Activated CD8-positive, alpha-beta memory T cell treated with anti-CD3 and anti-CD28 coated beads, Interleukin-2, amount 10 ng/mL, durations not matched to agents 7 days and 5 days (primary cell): ENCODE results near the gene NCAPG2. TPM values are rescaled to one million over a fixed set of nuclear protein-coding genes. Genes with fewer than 3 reads are reported as not detected.

Experiments used
- ATAC-seq: fragments of 150-1000 bp; cut with Tn5 transposase; one replicate; pipeline ENCODE4 v1.10.0; 2021; ENCODE audit warnings: moderate library complexity
- CTCF ChIA-PET: fragments of 350-600 bp; sonication (Branson Sonifier 250); formaldehyde crosslinking; loops from one replicate; lab custom pipeline; 2021; ENCODE audit warnings: antibody characterized with exemption; lab: Charles Lee
- DNase-seq: peaks from one replicate; pipeline ENCODE4 v3.0.0-alpha.2; 2020
- H3K27ac Mint-ChIP-seq: one replicate; pipeline ENCODE4 v1.8.0; 2021; ENCODE audit warnings: mild to moderate bottlenecking, mixed read lengths
- H3K27me3 Mint-ChIP-seq: one replicate; pipeline ENCODE4 v1.8.0; 2021; ENCODE audit warnings: mixed read lengths
- H3K36me3 Mint-ChIP-seq: one replicate; pipeline ENCODE4 v1.8.0; 2021; ENCODE audit warnings: mild to moderate bottlenecking, mixed read lengths
- H3K4me1 Mint-ChIP-seq: one replicate; pipeline ENCODE4 v1.8.0; 2021; ENCODE audit warnings: mixed read lengths
- H3K4me3 Mint-ChIP-seq: one replicate; pipeline ENCODE4 v1.8.0; 2021; ENCODE audit warnings: mild to moderate bottlenecking, moderate library complexity, mixed read lengths
- H3K9me3 Mint-ChIP-seq: one replicate; pipeline ENCODE4 v1.8.0; 2022; ENCODE audit warnings: low read depth, mixed read lengths
- total RNA-seq, 2 experiments: library from RNA; stranded (reverse); gene quantifications; one replicate each; pipeline ENCODE4 v1.2.3, GENCODE V29; 2021

The NCAPG2 gene
- total RNA-seq, 2 experiments from 2014 or later, result 146 to 182 TPM

DNA sequence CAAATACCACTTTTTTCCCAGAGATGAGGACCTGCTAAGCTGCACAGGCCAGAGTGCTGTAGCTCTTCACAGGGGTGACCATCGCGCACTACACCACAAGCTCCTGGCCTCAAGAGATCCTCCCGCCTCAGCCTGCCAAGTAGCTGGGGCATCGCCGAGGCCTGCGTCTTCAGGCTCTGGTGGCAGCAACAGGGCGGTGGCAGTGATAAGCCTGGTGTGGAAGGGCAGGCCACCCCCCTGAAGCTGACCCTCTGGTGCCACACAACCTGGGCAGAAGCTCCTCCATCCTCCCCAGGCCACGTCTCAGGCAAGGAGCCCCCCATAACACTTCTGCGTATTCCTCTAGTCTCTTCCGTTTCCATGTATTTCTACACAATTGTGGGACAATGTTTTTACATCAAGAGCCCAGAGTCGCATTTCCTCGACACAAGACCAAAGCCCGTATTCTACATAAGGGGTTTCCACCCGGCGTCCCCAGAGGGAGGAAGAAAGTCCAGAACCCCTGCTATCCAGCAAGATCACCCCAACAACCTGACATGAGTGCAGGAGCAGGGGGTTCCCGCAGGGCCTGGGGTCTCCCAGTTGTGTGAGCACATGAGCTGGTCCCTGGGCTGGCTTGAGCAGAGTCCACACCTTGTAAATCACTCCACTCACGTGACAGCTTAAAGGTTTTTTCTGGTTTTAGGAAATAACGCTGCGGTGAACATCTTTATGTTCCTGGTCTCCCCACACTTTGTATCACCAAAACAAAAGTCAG lies 37.6 kb upstream of the NCAPG2 start:
- DNase-seq (no peak), ATAC-seq (no peak)
- no peaks in the 10 kb centered on the region for H3K27me3 Mint-ChIP-seq
- no peaks in the 10 kb centered on the region for H3K9me3 Mint-ChIP-seq
- peaks cover 2% of the 10 kb centered on the region for H3K4me1 Mint-ChIP-seq
- H3K4me3 Mint-ChIP-seq, result no peak overlapping the region
- H3K27ac Mint-ChIP-seq, result no peak overlapping the region
- H3K36me3 Mint-ChIP-seq, result peaks cover 52% of the 10 kb centered on the region
- CTCF ChIA-PET, result interaction anchor here (1.5 to 2.0 kb wide), 2 partner anchors 10 to 74 kb away, joined by 3 to 6 read pairs; no protein-coding TSS in a partner anchor

GRCh38 chr7:158741294-158741666 lies 36.7 kb upstream of the NCAPG2 start:
- CTCF ChIA-PET, result interaction anchor here (1.5 to 2.0 kb wide), 2 partner anchors 9 to 75 kb away, joined by 3 to 6 read pairs; no protein-coding TSS in a partner anchor
- no peak overlapping the region for H3K27ac Mint-ChIP-seq
- peaks cover 2% of the 10 kb centered on the region for H3K4me1 Mint-ChIP-seq
- H3K9me3 Mint-ChIP-seq, result no peaks in the 10 kb centered on the region
- no peaks in the 10 kb centered on the region for H3K27me3 Mint-ChIP-seq
- peaks cover 54% of the 10 kb centered on the region for H3K36me3 Mint-ChIP-seq
- H3K4me3 Mint-ChIP-seq, result no peak overlapping the region
- no peak for DNase-seq
- ATAC-seq, result no peak

DNA sequence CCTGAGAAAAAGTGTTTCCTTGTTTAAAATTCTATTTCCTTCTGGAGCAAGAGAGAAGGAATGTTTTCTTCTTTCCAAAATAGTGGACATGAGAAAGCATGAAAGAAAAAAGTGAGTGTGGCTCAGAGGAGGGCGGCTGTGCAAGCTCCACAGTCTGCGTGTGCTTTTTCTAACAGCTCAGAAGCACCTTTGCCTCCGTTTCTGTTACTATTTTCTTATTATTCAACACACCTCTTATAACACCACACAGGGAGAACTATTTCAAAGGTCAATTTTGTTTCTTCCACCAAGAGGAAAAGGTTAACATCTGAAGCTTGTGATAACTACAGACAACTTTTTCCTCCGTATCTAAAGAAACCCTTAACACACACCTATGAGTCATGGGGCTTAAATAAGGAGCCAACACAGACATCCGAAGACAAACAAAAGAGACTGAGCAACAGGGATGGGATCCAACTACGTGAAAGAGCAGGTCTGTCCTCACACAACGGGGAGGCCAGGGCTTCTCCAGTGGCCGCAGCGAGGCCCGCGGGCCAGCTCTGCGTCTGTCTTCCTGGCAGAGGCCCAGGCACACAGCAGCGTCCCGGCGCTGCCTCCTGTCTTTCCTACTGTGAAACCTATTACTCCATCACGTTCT lies 36.2 kb upstream of the NCAPG2 start:
- Mint-ChIP-seq H3K4me1 (peaks cover 2% of the 10 kb centered on the region), H3K36me3 (peaks cover 53% of the 10 kb centered on the region), H3K27me3 (no peaks in the 10 kb centered on the region), H3K4me3 (no peak overlapping the region), H3K9me3 (no peaks in the 10 kb centered on the region), H3K27ac (peak overlapping the region; percentile 35)
- DNase-seq, result no peak
- CTCF ChIA-PET, result interaction anchor here (0.6 to 2.0 kb wide), 4 partner anchors 8 to 236 kb away, joined by 3 to 6 read pairs (median 3); no protein-coding TSS in a partner anchor
- ATAC-seq, result no peak

- peak; percentile 30 for ATAC-seq
- CTCF ChIA-PET, result interaction anchor here (0.6 to 2.0 kb wide), 3 partner anchors 8 to 236 kb away, joined by 3 to 6 read pairs (median 3); no protein-coding TSS in a partner anchor
- no peaks in the 10 kb centered on the region for H3K27me3 Mint-ChIP-seq
- no peak for DNase-seq
- H3K4me1 Mint-ChIP-seq, result peaks cover 2% of the 10 kb centered on the region
- H3K4me3 Mint-ChIP-seq, result no peak overlapping the region
- peak overlapping the region; percentile 35 for H3K27ac Mint-ChIP-seq
- H3K36me3 Mint-ChIP-seq, result peaks cover 54% of the 10 kb centered on the region
- no peaks in the 10 kb centered on the region for H3K9me3 Mint-ChIP-seq
These were observed 35.5 kb upstream of the NCAPG2 start for GRCh38 chr7:158740013-158740656.

GRCh38 chr7:158738841-158739240 lies 34.2 kb upstream of the NCAPG2 start:
- no peak overlapping the region for H3K4me3 Mint-ChIP-seq
- H3K4me1 Mint-ChIP-seq, result peaks cover 2% of the 10 kb centered on the region
- H3K27ac Mint-ChIP-seq, result no peak overlapping the region
- H3K9me3 Mint-ChIP-seq, result no peaks in the 10 kb centered on the region
- ATAC-seq, result no peak
- DNase-seq, result no peak
- peaks cover 59% of the 10 kb centered on the region for H3K36me3 Mint-ChIP-seq
- CTCF ChIA-PET, result no interaction called here
- H3K27me3 Mint-ChIP-seq, result no peaks in the 10 kb centered on the region

- no peak overlapping the region for H3K27ac Mint-ChIP-seq
- ATAC-seq, result no peak
- peaks cover 6% of the 10 kb centered on the region for H3K4me1 Mint-ChIP-seq
- DNase-seq, result no peak
- no peaks in the 10 kb centered on the region for H3K27me3 Mint-ChIP-seq
- no peak overlapping the region for H3K4me3 Mint-ChIP-seq
- no peaks in the 10 kb centered on the region for H3K9me3 Mint-ChIP-seq
- H3K36me3 Mint-ChIP-seq, result peaks cover 51% of the 10 kb centered on the region
- CTCF ChIA-PET, result interaction anchor here (0.8 to 2.1 kb wide), 2 partner anchors 16 to 32 kb away, joined by 3 to 6 read pairs; partner anchors contain the start of gene NCAPG2
These were observed 32.6 kb upstream of the NCAPG2 start for GRCh38 chr7:158737064-158737695.

GRCh38 chr7:158735935-158736334 lies 31.3 kb upstream of the NCAPG2 start:
- DNase-seq (no peak), ATAC-seq (no peak)
- Mint-ChIP-seq H3K27me3 (no peaks in the 10 kb centered on the region), H3K36me3 (peaks cover 47% of the 10 kb centered on the region), H3K27ac (no peak overlapping the region), H3K9me3 (no peaks in the 10 kb centered on the region), H3K4me3 (no peak overlapping the region), H3K4me1 (peaks cover 6% of the 10 kb centered on the region)
- CTCF ChIA-PET, result no interaction called here

DNA sequence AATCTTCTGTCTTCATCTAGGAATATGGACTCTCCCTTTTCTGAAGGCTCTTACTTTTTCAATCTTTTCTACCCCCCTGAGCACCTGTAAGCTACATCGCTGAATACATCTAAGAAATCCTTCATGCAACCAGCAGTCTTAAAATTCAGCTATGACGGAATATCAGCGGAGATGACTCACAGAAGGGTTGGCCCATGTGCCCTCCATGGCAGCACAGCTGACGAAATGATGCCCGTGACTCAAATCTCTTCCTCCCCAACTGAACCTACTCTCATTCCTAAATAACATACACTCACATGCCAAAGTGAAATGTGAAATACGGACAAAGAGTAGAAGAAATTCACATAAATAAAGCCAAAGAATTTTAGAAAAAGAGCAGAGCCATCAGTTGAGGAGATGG lies 30.3 kb upstream of the NCAPG2 start:
- Mint-ChIP-seq H3K36me3 (peaks cover 49% of the 10 kb centered on the region), H3K27ac (no peak overlapping the region), H3K4me3 (no peak overlapping the region), H3K4me1 (peaks cover 7% of the 10 kb centered on the region), H3K27me3 (no peaks in the 10 kb centered on the region), H3K9me3 (no peaks in the 10 kb centered on the region)
- ATAC-seq, result no peak
- DNase-seq, result no peak
- CTCF ChIA-PET, result no interaction called here

DNA sequence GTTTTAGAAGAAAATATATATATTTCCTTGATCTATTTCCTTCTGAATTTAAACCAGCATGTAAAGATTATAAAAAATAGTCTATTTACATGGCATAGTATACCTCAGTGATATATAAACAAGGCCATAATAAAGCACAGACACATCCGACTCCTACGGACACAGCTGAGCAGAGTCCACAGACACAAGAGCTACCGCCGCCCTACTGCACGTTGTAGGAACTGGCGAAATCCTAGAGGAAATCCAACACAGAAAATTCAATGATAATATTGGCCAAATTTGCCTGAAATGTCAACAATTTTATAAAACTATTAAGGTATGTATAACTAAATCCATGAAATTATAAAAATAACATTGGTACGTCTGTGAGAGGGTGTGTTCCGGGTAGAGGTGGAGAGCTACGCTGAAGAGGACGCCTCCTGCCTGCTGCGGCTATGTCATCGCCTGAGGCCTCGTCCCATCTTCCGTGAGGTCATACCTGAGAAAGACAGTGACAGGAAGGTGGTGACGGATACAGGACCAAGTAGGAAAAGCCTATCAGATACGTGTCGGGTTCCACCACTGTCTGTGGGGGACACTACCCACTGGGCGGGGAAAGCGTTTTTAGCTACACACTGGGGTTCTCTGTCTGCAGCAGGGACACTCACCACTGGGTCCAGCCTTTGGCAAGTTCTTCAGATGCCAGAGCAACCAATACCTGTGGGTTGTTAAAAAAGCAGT lies 29.3 kb upstream of the NCAPG2 start:
- DNase-seq (no peak), ATAC-seq (no peak)
- Mint-ChIP-seq H3K36me3 (peaks cover 51% of the 10 kb centered on the region), H3K4me3 (no peak overlapping the region), H3K4me1 (peaks cover 7% of the 10 kb centered on the region), H3K27me3 (no peaks in the 10 kb centered on the region), H3K27ac (no peak overlapping the region), H3K9me3 (no peaks in the 10 kb centered on the region)
- CTCF ChIA-PET, result interaction anchor here (1.7 to 2.2 kb wide), 2 partner anchors 27 to 44 kb away, joined by 4 to 6 read pairs; no protein-coding TSS in a partner anchor

DNA sequence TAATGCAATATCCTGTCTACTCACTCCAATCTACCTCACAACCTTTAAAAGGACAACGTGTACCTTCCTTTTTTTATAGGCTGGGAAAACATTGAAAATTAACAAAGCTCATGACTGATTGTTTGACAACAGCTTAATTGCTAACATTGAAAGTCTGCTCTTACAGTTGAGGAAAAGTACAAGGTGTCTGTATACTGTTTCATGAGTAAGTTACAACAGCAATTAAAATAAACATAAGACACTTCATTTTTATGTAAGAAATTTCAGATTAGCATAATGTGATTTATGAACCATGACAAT lies 28.6 kb upstream of the NCAPG2 start:
- Mint-ChIP-seq H3K4me1 (peaks cover 7% of the 10 kb centered on the region), H3K27ac (no peak overlapping the region), H3K4me3 (no peak overlapping the region), H3K27me3 (no peaks in the 10 kb centered on the region), H3K36me3 (peaks cover 44% of the 10 kb centered on the region), H3K9me3 (no peaks in the 10 kb centered on the region)
- CTCF ChIA-PET, result interaction anchor here (1.0 to 2.2 kb wide), 4 partner anchors 8 to 44 kb away, joined by 4 to 6 read pairs (median 5); no protein-coding TSS in a partner anchor
- no peak for ATAC-seq
- DNase-seq, result no peak

DNA sequence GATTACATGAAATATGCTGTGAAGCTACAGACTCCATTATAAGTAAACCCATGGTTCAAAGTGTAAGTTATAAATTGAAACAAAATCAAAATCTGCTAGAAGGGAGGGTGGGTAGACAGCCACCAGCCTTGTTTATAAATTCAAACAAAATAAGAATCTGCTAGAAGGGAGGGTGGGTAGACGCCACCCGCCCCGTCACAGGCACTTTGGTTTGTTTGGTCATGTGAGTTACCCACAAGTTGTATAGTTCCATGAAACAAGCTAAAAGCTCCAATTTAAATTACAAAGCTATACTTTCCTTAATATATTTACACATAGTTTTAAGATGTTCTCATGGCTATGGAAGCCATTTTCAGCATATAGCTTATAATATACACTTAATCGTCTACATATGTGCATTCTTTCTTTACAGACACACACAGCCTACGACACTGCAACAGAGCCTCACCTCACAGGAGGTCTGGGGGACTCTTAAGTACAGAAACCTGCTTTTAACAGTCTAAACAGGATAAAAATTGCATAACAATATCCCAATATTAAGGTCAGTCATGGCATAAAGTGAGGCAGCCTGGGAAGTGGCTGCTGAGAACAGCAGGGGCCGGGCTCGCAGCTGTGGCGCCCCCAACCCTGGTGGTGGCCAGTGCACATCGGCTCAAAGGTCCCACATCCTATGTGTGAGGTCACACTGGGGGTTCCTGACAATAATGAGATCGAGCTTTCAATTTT lies 28.1 kb upstream of the NCAPG2 start:
- Mint-ChIP-seq H3K9me3 (no peaks in the 10 kb centered on the region), H3K27me3 (no peaks in the 10 kb centered on the region), H3K4me3 (no peak overlapping the region), H3K4me1 (peaks cover 7% of the 10 kb centered on the region), H3K36me3 (peaks cover 44% of the 10 kb centered on the region), H3K27ac (no peak overlapping the region)
- ATAC-seq (peak; percentile 33), DNase-seq (peak; percentile 42)
- CTCF ChIA-PET, result interaction anchor here (1.0 to 2.2 kb wide), 4 partner anchors 9 to 43 kb away, joined by 4 to 6 read pairs (median 5); no protein-coding TSS in a partner anchor

DNA sequence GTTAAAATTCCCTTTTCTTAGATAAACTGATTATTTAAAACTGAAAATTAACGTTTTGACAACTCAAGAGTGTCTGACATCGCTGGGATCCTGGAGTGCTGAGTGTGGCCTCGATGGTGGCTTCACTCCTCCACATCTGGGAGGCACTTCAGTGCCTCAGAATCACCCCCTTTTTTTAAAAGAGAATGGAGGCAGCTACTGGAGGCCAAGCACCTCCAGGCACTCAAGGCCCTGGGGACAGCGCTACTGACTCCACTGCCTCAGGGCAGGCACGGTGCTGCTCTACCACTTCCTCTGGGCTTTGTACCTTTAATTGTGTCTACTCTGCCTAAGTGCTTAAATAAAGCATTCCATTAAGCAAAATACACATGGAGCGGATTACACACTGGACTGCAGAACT lies 27.2 kb upstream of the NCAPG2 start:
- CTCF ChIA-PET, result no interaction called here
- H3K4me1 Mint-ChIP-seq, result peaks cover 7% of the 10 kb centered on the region
- H3K36me3 Mint-ChIP-seq, result peaks cover 36% of the 10 kb centered on the region
- H3K4me3 Mint-ChIP-seq, result no peak overlapping the region
- no peaks in the 10 kb centered on the region for H3K9me3 Mint-ChIP-seq
- H3K27me3 Mint-ChIP-seq, result no peaks in the 10 kb centered on the region
- peak; percentile 32 for DNase-seq
- peak overlapping the region; percentile 0 for H3K27ac Mint-ChIP-seq
- no peak for ATAC-seq
